BLaER1 treated with 17β-estradiol and CSF1 and Interleukin-3, amounts not matched to agents 10 nM and 100 nM (cell line): ENCODE results near the gene PTCHD4.

Source experiments
- H3K27ac ChIP-seq, 11 experiments: shearing (Covaris generic); formaldehyde crosslinking; 2 replicates each; pipeline ENCODE4 v1.8.1; 2022
- H3K27me3 ChIP-seq, 11 experiments: shearing (Covaris generic); formaldehyde crosslinking; 2 replicates each; pipeline ENCODE4 v1.8.1; 2022
- H3K36me3 ChIP-seq, 11 experiments: shearing (Covaris generic); formaldehyde crosslinking; 2 replicates each; pipeline ENCODE4 v1.8.1; 2022
- H3K4me1 ChIP-seq, 10 experiments: shearing (Covaris generic); formaldehyde crosslinking; 2 replicates each; pipeline ENCODE4 v1.8.1; 2022
- H3K4me2 ChIP-seq, 11 experiments: shearing (Covaris generic); formaldehyde crosslinking; 2 replicates each; pipeline ENCODE4 v1.8.1; 2022
- H3K4me3 ChIP-seq, 10 experiments: shearing (Covaris generic); formaldehyde crosslinking; 2 replicates each; pipeline ENCODE4 v1.8.1; 2022
- H3K9ac ChIP-seq, 11 experiments: shearing (Covaris generic); formaldehyde crosslinking; 2 replicates each; pipeline ENCODE4 v1.8.1; 2022
- H3K9me3 ChIP-seq, 11 experiments: shearing (Covaris generic); formaldehyde crosslinking; replicated peaks in 1 of 11; 2 replicates each; pipeline ENCODE4 v1.8.1; 2022
- H4K20me1 ChIP-seq, 11 experiments: shearing (Covaris generic); formaldehyde crosslinking; 2 replicates each; pipeline ENCODE4 v1.8.1; 2022
- Cebpa-rat ChIP-seq, 11 experiments: shearing (Covaris generic); IDR thresholded peaks; 2 replicates each; pipeline ENCODE4 v1.8.1; 2022

PTCHD4 gene

GRCh38 chr6:48067886-48068277 is 43.1 kb downstream of the PTCHD4 start:
- no peak overlapping the region for H3K27ac ChIP-seq
- H3K9me3 ChIP-seq: no peaks in the 10 kb centered on the region
- H3K36me3 ChIP-seq: no peaks in the 10 kb centered on the region
- no peaks in the 10 kb centered on the region; a peak in 1 of 20 replicates for H3K4me1 ChIP-seq
- TF ChIP-seq Cebpa-rat (IDR thresholded peaks at IDR 0.05): no peak
- H3K4me3 ChIP-seq: no peak overlapping the region
- peaks cover 26 to 34% (median 31%) of the 10 kb centered on the region in 11 experiments for H3K27me3 ChIP-seq
- H3K4me2 ChIP-seq: no peak overlapping the region; a peak in 1 of 22 replicates
- no peak overlapping the region for H3K9ac ChIP-seq
- no peaks in the 10 kb centered on the region for H4K20me1 ChIP-seq

GRCh38 chr6:48067148-48067712 is 43.8 kb downstream of the PTCHD4 start:
- no peak overlapping the region for H3K9ac ChIP-seq
- no peak for TF ChIP-seq Cebpa-rat (IDR thresholded peaks at IDR 0.05)

GRCh38 chr6:48061265-48061990 is 49.6 kb downstream of the PTCHD4 start:
- Histone ChIP-seq H3K4me1 (peaks cover 0 to 18% (median 0%) of the 10 kb centered on the region in 10 experiments; a peak in 4 of 20 replicates), H3K4me2 (no peak overlapping the region)

More at GRCh38 chr6:48067148-48067712, 43.8 kb downstream of the PTCHD4 start:
- Histone ChIP-seq H4K20me1 (no peaks in the 10 kb centered on the region), H3K4me2 (no peak overlapping the region), H3K4me1 (no peaks in the 10 kb centered on the region; a peak in 1 of 20 replicates), H3K4me3 (no peak overlapping the region), H3K27me3 (peaks cover 26 to 34% (median 31%) of the 10 kb centered on the region in 11 experiments), H3K9me3 (no peaks in the 10 kb centered on the region), H3K36me3 (no peaks in the 10 kb centered on the region), H3K27ac (no peak overlapping the region)

More at GRCh38 chr6:48061265-48061990, 49.6 kb downstream of the PTCHD4 start:
- Histone ChIP-seq H3K9ac (no peak overlapping the region), H3K4me3 (no peak overlapping the region), H3K27me3 (peaks cover 0 to under 1% (median 0%) of the 10 kb centered on the region in 11 experiments; a peak in 1 of 22 replicates), H3K27ac (no peak overlapping the region), H3K9me3 (no peaks in the 10 kb centered on the region), H3K36me3 (no peaks in the 10 kb centered on the region), H4K20me1 (no peaks in the 10 kb centered on the region)
- no peak for TF ChIP-seq Cebpa-rat (IDR thresholded peaks at IDR 0.05)
